Left colon (tissue), 2 donors: ENCODE data around the gene GTPBP8. TPM values are rescaled to one million over a fixed set of nuclear protein-coding genes. Genes with fewer than 3 reads are reported as not detected.

Source experiments
- ATAC-seq: fragments of 200-7000 bp; cut with Tn5 transposase; one replicate; pipeline ENCODE4 v1.9.1; 2020; ENCODE audit warnings: mild to moderate bottlenecking, moderate library complexity
- DNase-seq, 2 donors: peaks; one replicate each; pipeline ENCODE4 v3.0.0-alpha.2; 2020
- intact Hi-C, 2 donors: fragments of 100-400 bp; cut with DNase I in 1 of 2; cut with micrococcal nuclease in 1 of 2; formaldehyde crosslinking; loops; one replicate each; pipeline versions ENCODE4 v1.11.2 to v1.14.0; 2022; cut with DNase I, micrococcal nuclease
- total RNA-seq, 2 donors: library from RNA; stranded (reverse); fragmentation: NEBNext Ultra II Directional; extraction: Animal tissue kit (Norgen Biotek cat#: 25700); gene quantifications; one replicate each; pipeline ENCODE4 v1.2.1, GENCODE V29; 2021
- donor health status: DM: no; HTN: no; CAD: no.
- donor health status: DM: yes; HTN: yes; CAD: no.

The GTPBP8 gene
- total RNA-seq, 2 donors from 2014 or later, result 16.1 to 16.7 TPM

DNA sequence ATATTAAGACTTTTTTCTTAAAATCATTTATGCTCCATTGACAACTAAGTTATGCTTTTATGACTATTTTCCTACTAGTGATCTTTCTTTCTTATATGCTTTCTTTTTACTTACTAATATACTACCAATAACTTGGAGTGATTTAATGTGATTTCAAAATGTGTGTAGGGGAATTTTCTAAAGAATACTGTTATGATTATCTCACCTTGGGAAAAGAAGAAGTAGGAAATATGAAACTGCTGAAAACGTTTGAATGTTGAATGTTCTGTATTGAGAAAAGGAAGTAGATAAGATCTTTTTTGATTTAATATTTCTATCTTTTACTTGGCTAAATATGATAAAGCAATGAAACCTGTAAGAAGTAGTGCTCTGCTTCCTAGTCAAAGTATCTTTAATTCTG is 8.1 kb upstream of the GTPBP8 start:
- intact Hi-C loops, result loop anchor here in 1 of 2 donors (5.0 kb wide), 1 partner anchor 400 kb away; no protein-coding TSS in a partner anchor
- DNase-seq (no peak), ATAC-seq (no peak)

DNA sequence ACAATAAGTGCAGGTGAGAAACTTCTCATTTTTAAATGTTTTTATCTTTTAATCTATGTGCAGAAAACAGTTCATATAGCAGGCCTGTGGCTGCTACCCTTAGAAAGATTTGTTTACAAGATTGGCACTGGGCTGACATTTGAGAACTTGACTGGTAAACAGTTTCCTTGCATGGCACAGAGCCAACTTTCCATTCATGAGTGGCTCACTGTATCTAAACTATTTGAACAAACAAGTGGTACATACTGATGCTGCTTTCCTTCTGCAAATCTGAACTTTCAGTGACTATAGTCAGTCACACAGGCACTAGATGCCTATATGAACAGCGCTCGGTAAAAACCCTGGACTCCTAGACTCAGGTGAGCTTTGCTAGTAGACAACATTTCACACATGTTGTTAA is 6.3 kb upstream of the GTPBP8 start:
- ATAC-seq, result no peak

DNA sequence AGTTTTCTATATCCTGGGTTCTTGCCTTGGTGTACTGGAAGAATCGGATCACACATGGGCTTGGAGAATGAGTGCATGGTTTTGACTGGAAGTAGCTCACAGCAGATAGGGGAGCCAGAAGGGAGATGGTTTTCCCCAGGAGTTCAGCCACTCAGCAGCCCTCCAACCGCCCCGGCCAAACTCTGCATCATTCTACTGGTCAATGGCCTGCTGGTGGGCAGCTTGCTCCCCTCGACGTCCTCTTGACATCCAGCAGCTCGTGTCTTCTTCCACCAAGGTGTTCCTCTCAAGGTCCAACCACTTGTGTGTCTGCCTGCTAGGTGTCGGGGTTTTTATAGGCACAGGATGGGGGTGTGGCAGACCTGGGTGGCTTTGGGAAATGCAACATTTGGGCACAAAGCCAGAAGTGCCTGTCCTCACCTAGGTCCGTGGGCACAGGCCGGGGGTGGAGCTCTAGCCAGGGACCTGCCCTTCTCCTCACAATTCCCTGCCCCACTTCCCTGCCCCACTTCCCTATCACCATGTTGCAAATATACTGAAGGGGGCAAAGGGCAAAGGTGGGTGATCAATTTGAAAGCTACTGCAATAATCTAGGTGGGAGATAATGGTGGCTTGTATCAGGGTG is 3.0 kb upstream of the GTPBP8 start:
- intact Hi-C loops, result no loop called here
- DNase-seq (no peak), ATAC-seq (no peak)

More for the DNA sequence above, 6.3 kb upstream of the GTPBP8 start:
- intact Hi-C loops, result loop anchor here in 1 of 2 donors (5.0 kb wide), 1 partner anchor 402 kb away; no protein-coding TSS in a partner anchor
- DNase-seq, result no peak

DNA sequence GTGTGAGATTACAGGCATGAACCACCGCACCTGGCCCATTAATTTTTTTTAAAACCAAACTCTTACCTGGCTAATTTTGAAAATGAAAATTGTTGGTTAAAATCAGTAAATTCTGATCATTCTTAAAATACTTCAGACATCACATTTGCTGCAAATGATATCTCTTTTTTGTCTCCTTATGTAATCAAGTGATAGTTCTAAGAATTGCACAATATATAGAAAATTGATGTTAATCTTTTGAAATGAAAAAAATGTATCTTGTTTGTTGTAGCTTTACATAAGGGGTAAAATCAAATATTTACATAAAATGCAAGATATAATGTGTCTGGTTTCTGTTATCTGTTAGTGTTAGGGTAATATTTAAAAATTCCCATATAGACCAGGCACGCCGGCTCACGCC is 5.0 kb downstream of the GTPBP8 start:
- intact Hi-C loops, result no loop called here
- ATAC-seq (no peak), DNase-seq (no peak)

DNA sequence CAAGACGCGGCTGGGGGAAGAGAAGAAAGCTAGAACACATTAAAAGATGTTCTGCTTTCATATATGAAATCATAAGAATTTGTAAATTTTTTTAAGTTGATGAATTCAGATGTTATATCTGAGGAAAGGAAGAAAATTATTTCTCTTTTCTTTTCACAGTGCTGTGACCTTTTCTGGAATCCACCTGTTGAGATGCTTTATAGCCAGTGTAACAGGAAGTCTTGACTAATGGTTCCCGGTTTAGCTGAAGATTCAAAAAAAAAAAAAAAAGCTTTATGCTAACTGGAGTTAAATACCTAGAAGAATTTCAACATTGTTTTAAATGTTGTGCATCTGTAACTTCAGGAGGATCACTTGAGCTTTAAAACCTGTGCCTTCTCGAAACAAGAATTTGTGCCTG is 9.9 kb downstream of the GTPBP8 start:
- intact Hi-C loops, result no loop called here
- DNase-seq (no peak), ATAC-seq (no peak)

DNA sequence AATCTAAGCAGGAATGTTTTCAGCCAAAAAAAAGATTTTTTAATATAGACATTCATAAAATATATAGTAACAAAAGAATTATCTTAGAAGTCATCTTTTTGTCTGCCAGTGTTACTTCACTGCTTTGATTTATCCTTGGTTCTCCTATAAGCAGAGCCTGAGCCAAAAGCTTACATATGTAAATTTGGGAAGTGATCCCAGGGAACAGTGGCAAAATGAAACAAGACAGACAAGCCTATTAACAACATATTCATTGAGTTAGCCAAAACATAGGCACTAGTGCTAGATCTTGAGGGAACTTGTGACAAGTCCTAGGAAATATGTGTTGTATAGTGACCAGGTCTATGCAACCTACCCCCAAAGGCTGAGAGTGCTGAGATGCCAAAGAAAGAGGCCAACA is 11.3 kb downstream of the GTPBP8 start:
- intact Hi-C loops, result no loop called here
- no peak for DNase-seq
- no peak for ATAC-seq

DNA sequence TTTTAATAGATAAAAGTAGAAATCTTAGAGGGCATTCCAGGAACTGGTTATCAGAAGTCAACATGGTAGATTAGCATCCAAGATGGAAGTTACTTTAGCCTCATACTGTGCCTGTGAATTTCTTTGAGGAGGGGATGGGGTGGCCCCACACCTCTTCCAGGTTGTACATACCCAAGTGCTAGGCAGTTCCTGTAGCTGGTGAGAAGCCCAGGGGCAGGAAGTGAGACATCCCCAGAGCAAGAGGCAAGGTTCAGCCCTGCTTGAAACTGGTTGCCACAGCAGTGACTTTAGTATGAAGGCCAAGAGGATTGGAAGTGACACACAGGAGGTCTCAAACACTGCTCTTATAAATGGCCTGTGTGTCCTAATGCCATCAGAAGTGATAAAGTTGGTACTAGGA is 11.9 kb downstream of the GTPBP8 start:
- intact Hi-C loops, result no loop called here
- no peak for ATAC-seq
- no peak for DNase-seq

DNA sequence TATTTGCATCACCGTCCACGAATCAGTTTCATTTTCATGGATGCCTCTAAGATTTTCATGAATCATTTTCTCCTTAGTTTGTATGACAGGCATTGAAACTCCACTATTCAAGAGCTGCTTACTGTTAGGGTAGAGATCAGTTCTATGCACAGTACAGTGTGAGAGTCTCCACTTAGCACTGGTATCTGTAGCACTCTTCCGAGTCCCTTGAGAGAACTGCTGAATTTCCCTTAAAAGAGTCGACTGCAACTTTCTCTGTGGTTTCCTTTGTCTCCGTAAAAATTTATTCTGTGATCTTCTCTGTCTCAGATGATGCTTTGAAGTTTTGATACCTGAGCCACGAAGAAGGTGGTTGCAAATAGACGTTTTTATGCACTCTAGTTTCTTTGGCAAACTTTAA is 14.8 kb downstream of the GTPBP8 start:
- DNase-seq (no peak), ATAC-seq (no peak)
- intact Hi-C loops, result no loop called here

DNA sequence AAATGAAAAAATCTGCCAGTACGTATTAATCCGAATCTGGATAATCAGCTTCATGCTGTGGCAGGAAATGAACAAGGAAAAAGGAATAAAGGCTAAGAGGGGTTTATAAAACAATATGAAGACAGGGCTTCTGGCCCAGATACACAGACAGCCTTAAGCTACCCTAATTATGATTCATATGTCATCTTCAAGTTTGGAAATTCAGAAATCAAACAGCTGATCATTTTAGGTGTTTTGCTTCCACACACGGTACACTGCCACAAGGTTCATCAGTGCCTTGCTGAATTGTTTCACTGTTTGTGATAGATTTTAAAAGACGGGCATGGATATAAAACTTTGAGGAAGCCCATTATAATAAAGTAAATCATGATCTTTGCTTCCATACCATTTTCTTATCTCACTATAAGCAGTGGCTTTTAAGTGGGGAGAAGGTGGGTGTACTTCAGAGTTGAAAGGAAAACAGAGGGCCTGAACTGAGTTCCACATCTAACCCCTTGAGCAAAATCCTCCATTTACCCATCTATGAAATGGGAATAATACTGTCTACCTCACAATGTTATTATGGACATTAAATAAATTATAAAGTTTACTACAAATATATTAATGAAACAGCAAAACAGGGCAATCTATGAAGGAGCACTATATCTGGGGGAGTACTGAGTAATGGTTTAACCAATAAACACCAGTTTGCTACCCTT is 15.7 kb downstream of the GTPBP8 start:
- intact Hi-C loops, result no loop called here
- DNase-seq, result no peak
- ATAC-seq, result no peak

DNA sequence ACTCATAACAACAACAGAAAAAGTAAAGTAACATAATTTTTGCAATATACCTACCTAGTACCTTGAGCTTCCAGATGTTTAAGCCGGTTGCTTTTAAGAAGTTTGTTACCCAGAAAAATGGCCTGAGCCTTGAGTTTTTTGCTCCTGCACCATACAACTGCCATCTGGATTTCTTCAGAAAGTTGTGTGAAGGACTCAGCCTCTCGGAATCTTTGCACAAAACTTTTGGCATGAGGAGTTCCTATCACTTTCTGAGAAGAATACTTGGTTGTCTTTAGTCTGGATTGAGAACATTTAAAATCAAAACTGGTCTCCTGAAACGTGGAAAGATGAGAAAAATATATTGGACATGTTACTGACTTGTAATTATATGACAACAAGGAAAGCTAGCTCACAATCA is 17.3 kb downstream of the GTPBP8 start:
- DNase-seq (no peak), ATAC-seq (no peak)
- intact Hi-C loops, result no loop called here

DNA sequence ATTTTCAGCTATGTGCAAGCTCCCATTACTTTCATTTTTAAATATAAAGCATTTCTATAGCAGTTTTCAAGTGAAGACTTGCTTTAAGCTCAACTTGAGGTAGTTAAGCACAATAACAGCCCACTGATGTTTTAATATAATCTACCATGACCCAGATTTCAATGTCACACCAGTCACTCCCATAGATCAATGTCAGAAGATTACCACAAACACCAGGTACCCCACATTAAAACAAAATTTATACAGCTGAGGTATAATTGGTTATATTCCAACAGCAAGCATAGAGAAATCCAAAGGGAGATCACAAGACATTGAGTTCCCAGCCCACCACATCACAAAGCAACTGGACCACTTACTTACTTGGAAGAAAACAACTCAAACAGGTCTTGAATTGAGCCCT is 22.8 kb downstream of the GTPBP8 start:
- ATAC-seq (no peak), DNase-seq (no peak)
- intact Hi-C loops, result no loop called here

DNA sequence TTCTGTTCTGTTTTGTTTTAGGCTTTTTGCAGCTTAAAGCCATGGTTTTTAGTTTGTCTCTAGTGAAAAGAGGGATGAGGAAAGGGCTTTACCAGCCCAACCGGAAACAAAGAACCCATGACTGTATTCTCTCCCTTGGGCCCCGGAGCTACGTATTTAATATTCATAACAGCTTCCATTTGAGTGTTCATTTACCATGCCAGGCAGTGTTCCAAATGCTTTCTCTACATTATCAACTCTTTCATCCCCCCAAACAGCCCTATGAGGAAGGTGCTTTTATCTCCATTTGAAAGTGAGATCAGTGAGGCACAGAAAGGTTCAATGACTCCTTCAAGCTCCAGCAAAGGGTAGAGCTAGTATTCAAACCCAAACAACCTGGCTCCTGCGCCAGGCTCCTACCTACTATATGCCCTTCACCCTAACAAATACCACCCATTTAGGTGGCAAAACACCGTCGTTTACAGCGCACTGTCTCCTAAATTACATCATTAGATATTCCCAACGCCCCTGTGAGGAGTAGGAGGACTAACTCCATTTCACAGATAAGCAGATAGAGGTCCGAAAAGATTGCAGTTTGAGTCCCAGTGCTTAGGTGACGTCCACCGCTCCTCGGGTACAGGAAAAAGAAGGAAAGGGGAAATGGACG is 27.9 kb downstream of the GTPBP8 start:
- ATAC-seq (no peak), DNase-seq (peak in 1 of 2 donors; percentile 19)
- intact Hi-C loops, result no loop called here

DNA sequence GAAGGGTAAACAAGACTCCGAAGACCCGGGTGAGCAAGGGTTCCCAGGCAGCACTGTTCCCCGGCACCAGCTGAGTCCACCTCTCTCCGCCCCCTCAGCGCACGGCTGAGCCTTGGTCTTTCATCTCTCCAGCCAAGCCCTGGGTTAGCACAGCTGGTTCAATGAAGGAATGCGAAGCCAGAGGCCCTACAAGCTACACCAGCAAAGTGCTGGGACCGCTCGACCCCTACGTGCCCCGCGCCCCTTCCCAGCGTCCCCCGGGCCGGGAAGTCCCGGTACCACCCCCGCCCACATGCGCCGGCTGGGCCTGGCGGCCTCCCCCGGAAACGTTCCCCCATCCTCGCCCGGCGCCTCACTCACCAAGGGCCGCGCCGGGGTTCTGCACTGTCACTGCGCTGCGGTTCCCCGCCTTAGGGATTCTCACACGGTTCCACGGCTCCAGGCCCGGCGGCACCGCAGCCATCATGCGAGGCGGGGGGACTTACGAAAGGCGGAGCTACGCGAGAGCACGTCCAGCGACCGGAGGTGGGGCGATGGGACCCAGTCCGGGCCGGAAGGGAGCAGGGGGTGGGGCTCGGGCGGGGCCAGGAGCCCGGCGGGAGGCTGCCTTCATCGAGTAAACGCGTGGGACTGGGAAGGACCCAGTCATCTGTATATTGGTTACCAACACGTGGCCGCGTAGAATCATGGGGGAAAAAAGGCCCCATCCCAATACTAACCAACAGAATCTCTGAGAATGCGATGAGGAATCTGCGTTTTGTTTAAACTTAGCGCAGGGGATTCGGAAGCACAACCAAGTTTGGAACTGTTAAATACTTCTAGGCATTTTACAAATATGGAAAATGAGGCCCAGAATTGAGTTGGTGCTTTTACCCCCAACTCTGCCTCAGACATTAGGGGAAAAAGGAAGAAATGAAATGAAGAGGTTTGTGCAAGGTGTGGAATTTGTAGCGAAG is 28.7 kb downstream of the GTPBP8 start:
- intact Hi-C loops, result no loop called here
- ATAC-seq (peak; percentile 98), DNase-seq (peak; percentile 90 to 92)

DNA sequence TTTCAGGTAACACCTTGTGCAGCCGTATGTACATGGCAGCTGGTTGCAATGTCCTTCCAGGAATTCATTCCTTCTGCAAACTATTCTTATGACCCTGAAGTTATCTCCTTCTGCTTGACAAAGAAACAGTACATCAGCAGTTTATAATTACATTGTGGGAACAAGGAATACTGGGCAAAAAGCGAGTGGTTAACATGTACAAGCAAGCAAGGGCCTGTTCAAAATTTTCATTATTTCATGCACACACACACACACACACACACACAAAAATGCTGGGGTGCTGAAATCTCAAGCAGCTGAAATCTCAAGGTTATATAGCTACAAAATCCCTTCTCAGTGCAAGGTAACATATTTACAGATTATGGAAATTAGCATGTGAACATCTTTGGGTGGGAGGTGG is 30.7 kb downstream of the GTPBP8 start:
- intact Hi-C loops, result no loop called here
- ATAC-seq, result no peak
- no peak for DNase-seq

DNA sequence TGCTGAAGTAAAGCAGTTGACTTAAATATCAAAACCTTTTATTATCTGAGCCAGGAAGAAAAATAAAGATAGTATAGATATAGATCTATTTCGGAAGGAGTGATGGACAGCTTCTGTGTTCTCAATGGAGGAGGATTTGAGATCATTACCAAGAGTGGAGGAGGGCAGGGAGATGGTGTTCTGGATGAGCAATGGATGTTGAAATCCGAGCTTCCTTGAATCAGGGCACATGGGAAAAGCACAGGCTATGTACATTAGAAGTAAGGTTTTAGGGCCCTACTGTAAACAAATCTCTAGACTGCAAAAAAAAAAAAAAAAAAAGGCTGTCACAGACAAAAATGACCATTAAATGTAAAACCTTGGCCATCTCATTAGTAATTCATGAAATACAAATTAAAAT is 43.2 kb downstream of the GTPBP8 start:
- intact Hi-C loops, result no loop called here
- no peak for ATAC-seq
- no peak for DNase-seq

DNA sequence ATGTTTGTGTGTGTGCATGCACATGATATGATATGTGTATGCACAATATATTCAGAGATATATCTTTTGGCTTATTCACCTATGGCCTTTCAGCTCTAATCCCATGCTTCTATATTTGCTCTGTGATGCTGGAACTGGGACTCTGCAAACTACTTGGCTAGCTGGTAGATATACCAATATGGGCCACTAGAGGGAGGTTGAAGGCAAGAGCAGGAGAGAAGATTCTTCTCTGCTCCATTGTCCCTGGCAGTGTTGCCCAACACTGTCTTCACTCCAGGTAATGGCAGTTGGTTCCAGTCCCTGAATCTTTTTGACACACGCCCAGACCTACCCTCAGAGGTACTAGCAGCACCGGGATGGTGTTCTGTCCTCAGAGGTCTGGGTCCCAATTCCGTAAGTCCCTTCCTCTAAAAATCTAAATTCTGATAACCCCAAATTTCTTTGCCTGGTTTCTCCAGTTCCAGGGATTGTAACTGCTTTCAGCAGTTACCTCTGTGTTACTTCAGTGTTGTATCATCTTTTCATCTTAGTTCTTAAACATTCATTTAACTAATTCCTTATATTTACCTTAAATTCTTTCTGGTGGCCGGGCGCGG is 44.7 kb downstream of the GTPBP8 start:
- peak; percentile 90 for ATAC-seq
- intact Hi-C loops, result no loop called here
- DNase-seq, result no peak

DNA sequence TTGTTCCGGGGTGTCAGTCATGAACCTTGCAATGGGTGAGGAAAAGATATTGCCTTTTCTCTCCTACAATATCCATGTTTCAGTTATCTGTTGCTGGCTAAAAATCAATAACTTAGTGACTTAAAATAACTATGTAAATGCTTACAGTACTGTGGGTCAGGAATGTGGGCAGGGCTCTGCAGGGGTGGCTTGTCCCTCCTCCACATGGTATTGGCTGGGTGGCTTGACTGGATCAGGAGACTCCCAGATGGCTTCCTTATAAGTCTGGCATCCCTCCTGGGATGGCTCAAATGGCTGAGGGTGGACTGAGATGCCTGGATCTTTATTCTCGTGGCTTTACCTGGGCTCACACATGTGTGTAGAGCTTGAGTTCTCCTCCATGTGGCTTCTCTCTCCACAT is 47.5 kb downstream of the GTPBP8 start:
- intact Hi-C loops, result no loop called here
- ATAC-seq, result no peak
- DNase-seq, result no peak

DNA sequence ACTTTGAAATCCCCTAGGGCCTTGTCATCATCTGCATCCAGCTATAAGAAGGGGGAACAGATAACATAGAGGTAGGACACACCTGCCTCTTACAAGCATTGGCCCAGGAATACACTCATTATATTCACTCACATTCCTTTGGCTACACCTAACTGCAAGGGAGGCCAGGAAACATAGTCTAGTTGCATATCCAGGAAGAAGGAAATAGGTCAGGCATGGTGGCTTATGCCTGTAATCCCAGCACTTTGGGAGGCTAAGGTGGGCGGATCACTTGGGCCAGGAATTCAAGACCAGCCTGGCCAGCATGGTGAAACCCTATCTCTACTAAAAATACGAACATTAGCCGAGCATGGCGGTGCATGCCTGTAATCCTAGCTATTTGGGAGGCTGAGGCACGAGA is 48.8 kb downstream of the GTPBP8 start:
- intact Hi-C loops, result no loop called here
- DNase-seq, result no peak
- ATAC-seq, result no peak

DNA sequence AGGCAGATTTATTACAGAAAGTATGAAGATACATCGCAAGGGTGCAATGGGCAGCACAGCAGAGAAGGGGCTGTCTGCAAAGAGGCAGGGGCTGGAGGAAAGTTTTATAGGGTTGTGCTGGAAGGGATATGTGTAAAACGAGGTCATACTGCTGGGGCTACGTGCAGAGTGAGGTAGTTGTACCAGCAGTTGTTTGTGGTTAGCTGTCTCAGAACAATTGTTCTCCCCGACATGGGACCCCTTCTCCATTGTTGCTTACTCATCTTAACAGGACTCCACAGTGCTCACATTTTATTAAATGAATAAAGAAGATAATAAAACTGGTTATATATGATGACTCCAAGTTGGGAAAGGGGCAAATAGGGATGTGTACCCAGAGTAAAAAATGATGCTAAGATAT is 49.4 kb downstream of the GTPBP8 start:
- intact Hi-C loops, result no loop called here
- DNase-seq (no peak), ATAC-seq (no peak)
